ENCODE results near the gene UBE4B.
A peak's percentile ranks its signal among the peaks of the same experiment; 100 is the strongest.

Gene UBE4B

DNA sequence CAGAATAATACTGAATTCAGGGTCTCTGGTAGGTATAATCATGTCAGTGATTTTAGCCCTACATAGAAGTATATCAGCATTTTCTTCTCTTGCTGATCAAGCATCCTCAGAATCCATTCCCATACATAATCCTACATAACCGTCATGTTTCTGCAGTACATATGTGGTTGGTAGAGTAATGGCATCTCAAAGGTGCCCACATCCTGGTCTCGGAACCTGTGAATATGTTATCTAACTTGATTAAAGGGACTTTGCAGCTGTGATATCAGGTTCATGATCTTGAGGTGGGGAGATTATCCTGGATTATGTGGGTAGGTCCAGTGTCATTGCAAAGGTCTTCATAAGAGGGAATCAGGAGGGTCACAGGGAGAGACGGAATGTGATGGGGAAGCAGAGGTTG is 108.2 kb downstream of the UBE4B start:
- H3K27ac ChIP-seq = no peak overlapping the region
- TF ChIP-seq ZFX (IDR thresholded peaks at IDR 0.05) = no peak
- TF ChIP-seq, protein P1, sequence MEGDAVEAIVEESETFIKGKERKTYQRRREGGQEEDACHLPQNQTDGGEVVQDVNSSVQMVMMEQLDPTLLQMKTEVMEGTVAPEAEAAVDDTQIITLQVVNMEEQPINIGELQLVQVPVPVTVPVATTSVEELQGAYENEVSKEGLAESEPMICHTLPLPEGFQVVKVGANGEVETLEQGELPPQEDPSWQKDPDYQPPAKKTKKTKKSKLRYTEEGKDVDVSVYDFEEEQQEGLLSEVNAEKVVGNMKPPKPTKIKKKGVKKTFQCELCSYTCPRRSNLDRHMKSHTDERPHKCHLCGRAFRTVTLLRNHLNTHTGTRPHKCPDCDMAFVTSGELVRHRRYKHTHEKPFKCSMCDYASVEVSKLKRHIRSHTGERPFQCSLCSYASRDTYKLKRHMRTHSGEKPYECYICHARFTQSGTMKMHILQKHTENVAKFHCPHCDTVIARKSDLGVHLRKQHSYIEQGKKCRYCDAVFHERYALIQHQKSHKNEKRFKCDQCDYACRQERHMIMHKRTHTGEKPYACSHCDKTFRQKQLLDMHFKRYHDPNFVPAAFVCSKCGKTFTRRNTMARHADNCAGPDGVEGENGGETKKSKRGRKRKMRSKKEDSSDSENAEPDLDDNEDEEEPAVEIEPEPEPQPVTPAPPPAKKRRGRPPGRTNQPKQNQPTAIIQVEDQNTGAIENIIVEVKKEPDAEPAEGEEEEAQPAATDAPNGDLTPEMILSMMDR (conservative IDR thresholded peaks at IDR 0.05) = no peak

GRCh38 chr1:10143961-10144485 is 111.3 kb downstream of the UBE4B start:
- TF ChIP-seq, protein P1 (conservative IDR thresholded peaks at IDR 0.05) = no peak
- TF ChIP-seq ZFX (IDR thresholded peaks at IDR 0.05) = no peak
- no peak overlapping the region for H3K27ac ChIP-seq

GRCh38 chr1:10146391-10146790 is 113.6 kb downstream of the UBE4B start:
- no peak overlapping the region for H3K27ac ChIP-seq
- TF ChIP-seq ZFX (IDR thresholded peaks at IDR 0.05) = no peak
- TF ChIP-seq, protein P1 (conservative IDR thresholded peaks at IDR 0.05) = no peak

- TF ChIP-seq, protein P1 (conservative IDR thresholded peaks at IDR 0.05) = no peak
- TF ChIP-seq ZFX (IDR thresholded peaks at IDR 0.05) = no peak
- H3K27ac ChIP-seq = no peak overlapping the region
These were observed 116.5 kb downstream of the UBE4B start for GRCh38 chr1:10149231-10149630.

- no peak overlapping the region for H3K27ac ChIP-seq
- TF ChIP-seq ZFX (IDR thresholded peaks at IDR 0.05) = no peak
- TF ChIP-seq, protein P1 (conservative IDR thresholded peaks at IDR 0.05) = peak; percentile 85
These were observed 120.0 kb downstream of the UBE4B start for GRCh38 chr1:10152709-10153284.

DNA sequence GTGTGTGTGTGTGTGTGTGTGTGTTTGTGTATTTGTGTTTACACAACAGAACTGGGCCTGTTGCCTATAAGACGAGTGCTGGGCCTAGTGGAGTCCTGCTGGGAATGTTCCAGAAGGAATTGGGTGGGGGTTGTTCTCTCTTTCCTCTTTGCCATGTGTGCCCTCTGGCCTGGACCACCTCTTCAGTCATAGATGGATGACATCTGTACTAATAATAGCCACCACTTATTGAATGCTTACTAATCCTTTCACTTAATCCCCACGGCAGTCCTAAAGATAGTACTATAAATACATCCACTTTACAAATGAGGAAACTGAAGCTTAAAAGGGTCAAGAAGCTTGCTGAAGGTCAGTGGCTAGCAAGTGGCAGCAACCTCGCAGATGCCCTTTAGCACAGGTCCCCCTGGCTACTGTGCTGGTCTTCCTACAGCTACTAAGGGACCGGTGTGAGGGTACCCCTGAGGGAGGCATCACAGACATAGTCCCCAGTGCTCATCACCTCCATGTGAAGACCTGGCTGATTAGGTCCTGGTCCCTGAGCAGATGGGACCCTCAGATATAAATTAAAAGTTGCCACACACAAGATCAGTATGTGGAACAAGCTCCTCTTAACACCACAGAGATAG is 122.4 kb downstream of the UBE4B start:
- TF ChIP-seq ZFX (IDR thresholded peaks at IDR 0.05) = no peak
- TF ChIP-seq, protein P1 (conservative IDR thresholded peaks at IDR 0.05) = no peak
- no peak overlapping the region for H3K27ac ChIP-seq

DNA sequence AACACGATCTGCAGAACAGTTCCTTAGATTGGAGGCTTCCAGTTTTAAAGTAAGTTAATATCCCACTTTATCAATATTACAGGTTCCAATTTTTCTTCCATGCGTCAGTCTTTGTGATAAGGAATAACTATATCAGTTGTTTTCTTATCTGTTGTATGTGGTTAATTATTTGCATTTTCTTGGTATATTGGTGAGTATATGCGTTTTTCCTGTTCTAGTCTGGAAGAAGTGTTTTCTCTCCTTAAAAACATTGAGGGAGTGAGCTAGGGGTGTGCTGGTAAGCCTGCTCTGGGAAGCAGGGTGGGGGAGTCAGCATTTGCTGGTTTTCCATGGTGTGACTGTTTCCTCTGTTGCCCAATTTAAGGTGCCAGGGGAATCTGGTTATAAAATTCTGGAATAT is 127.4 kb downstream of the UBE4B start:
- no peak overlapping the region for H3K27ac ChIP-seq
- TF ChIP-seq ZFX (IDR thresholded peaks at IDR 0.05) = no peak
- TF ChIP-seq, protein P1 (conservative IDR thresholded peaks at IDR 0.05) = no peak
